ELR (cell line): Measurements from ENCODE around the gene MRNIP.
"Not testable (repeated sequence)": the region's sequence is repeated elsewhere in the genome, so short reads cannot be mapped to it uniquely, and the experiment has no call there.

ENCODE experiments used
- DNase-seq: peaks from one replicate; pipeline ENCODE4 v3.0.0-alpha.2; 2015; ENCODE audit warnings: low read depth

MRNIP gene

GRCh38 chr5:179839328-179840256 is 19.0 kb downstream of the MRNIP start:
- no peak for DNase-seq

DNA sequence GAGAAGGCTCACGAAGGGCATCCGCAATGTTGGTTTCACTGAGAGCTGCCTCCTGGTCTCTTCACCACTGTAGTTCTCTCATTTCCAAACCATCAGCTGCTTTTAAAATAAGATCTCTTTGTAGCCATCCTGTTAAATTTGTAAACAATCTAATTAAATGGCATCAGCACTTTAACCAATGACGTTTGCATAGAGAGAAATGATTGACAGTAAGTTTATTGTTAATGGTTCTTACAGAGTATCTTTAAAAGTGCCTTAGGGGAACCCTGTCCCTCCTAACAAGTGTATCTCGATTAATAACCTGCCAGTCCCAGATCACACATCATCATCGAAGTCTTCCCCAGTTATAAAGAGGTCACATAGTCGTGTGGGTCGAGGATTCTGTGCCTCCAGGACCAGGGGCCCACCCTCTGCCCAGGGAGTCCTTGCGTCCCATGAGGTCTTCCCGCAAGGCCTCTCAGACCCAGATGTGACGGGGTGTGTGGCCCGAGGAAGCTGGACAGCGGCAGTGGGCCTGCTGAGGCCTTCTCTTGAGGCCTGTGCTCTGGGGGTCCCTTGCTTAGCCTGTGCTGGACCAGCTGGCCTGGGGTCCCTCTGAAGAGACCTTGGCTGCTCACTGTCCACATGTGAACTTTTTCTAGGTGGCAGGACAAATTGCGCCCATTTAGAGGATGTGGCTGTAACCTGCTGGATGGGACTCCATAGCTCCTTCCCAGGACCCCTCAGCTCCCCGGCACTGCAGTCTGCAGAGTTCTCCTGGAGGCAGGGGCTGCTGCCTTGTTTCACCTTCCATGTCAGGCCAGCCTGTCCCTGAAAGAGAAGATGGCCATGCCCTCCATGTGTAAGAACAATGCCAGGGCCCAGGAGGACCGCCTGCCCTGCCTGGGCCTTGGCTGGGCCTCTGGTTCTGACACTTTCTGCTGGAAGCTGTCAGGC is 21.3 kb downstream of the MRNIP start:
- DNase-seq: no peak

DNA sequence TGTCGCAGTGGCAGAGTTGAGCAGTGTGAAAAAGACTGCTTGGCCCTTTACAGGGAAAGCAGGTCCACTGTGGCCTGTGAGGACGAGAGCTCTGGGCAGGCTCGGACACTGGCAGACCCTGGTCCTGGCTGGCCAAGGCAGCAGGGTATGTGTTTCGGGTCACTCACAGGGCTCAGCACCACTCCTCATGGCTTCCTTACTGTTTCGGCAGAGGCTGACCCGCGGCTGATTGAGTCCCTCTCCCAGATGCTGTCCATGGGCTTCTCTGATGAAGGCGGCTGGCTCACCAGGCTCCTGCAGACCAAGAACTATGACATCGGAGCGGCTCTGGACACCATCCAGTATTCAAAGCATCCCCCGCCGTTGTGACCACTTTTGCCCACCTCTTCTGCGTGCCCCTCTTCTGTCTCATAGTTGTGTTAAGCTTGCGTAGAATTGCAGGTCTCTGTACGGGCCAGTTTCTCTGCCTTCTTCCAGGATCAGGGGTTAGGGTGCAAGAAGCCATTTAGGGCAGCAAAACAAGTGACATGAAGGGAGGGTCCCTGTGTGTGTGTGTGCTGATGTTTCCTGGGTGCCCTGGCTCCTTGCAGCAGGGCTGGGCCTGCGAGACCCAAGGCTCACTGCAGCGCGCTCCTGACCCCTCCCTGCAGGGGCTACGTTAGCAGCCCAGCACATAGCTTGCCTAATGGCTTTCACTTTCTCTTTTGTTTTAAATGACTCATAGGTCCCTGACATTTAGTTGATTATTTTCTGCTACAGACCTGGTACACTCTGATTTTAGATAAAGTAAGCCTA is 22.2 kb downstream of the MRNIP start:
- peak; percentile 68 for DNase-seq

GRCh38 chr5:179834871-179835270 is 23.7 kb downstream of the MRNIP start:
- DNase-seq: not testable (repeated sequence)

GRCh38 chr5:179834120-179834519 is 24.5 kb downstream of the MRNIP start:
- no peak for DNase-seq

GRCh38 chr5:179833709-179834070 is 24.9 kb downstream of the MRNIP start:
- DNase-seq: no peak

GRCh38 chr5:179833056-179833708 is 25.4 kb downstream of the MRNIP start:
- no peak for DNase-seq

- DNase-seq: no peak
These were observed 26.4 kb downstream of the MRNIP start for GRCh38 chr5:179832039-179832745.

DNA sequence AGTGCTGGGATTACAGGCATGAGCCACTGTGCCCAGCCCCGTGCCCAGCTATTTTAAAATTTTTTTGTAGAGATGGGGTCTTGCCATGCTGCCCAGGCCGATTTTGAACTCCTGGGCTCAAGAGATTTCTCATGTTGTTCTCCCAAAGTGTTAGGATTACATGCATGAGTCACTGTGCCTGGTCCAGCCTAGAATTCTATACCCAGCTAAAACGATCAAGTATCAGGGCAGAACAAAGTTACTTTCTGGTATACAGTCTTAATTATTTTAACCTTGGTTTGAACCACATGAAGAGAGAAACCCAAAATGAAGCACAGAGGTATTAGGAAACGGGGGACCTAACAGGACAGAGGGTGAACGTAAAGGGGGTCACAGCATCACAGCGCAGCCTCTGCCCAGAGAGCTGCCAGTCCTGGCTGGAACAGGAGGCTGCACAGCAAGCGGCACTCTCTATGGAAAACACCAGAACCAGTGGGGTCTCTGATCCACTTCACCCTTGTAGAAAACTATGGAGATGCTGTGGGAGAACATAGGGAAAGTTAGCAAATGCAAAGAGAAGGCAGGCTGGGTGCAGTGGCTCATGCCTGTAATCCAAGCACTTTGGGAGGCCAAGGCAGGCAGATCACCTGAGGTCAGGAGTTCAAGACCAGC is 27.7 kb downstream of the MRNIP start:
- no peak for DNase-seq

- no peak for DNase-seq
These were observed 28.7 kb downstream of the MRNIP start for GRCh38 chr5:179829732-179830435.

DNA sequence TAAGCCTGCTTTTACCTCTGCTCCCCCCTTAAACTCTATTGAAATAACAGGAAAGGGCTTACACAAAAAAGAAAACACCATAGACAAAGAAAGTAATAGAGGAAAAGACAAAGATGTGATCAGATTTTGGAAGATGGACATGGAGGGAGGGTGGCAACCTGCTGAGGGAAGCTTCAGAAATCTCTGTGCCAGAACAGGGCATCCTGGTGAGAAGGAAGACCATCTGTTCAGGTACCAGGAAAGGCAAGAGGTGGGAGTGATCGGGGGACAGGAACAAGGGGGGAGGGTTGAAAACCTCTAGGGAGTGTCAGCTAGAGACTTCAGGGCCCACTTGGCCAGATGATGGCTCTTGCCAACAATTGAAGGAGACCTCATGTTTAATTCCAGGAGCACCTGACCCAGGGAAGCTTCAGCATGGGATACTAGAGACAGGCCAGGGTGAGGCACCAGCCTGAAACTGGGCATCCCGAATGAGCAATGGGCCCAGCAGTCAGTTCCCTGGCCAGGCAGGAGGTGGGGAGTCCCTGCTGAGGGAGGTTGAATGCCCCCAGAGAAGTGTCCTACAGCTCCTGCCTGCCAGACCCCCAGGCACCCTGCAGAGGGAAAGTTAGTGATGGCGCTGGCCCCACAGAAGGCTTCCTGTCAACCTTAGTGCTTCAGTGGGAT is 29.7 kb downstream of the MRNIP start:
- no peak for DNase-seq

DNA sequence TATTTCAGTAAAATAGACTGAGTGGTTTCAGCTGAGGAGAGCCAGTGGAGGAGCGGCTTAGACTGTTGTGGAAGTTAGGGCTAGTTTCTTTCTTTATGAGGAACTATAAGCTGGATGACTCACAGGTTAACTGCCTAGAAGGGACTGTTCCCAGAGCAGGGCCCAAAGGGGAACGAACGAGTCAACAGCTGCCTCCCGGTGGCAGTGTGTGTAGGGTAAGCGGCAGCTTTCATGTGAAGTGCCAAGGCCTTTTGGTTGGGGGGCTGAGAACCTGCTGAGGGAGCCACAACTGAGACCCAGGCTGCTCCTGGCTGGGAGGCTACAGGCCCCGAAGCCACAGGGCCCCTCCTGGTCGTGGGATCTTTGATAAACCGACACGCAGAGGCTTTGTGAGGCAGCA is 30.9 kb downstream of the MRNIP start:
- peak; percentile 82 for DNase-seq

DNA sequence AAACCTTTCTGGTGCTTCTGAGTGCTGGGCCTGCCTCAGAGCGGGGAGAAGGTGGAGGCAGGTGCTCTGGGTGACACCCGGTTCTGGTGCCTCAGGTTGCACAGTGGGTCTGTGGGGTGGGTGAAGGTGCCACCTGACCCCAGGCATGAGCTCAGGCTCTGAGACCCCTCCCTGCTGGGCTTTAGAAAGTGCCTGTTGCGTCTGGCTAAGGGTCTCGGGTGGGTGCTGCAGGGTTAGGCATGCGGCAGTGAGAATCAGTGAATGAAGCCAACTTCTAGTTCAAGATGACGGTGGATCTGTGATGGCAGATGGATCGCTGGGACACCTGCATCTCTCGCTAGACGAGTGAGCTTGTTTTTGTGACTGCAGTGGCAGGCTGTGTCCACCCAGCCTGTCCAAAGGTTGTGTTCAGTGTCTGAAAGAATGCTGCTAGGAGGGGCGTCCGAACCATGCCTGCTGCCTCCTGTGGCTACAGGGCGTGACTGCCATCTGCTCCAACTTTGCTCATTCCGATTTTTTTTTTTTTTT is 32.9 kb downstream of the MRNIP start:
- DNase-seq: no peak

- DNase-seq: no peak
These were observed 33.9 kb downstream of the MRNIP start for GRCh38 chr5:179824745-179825112.

DNA sequence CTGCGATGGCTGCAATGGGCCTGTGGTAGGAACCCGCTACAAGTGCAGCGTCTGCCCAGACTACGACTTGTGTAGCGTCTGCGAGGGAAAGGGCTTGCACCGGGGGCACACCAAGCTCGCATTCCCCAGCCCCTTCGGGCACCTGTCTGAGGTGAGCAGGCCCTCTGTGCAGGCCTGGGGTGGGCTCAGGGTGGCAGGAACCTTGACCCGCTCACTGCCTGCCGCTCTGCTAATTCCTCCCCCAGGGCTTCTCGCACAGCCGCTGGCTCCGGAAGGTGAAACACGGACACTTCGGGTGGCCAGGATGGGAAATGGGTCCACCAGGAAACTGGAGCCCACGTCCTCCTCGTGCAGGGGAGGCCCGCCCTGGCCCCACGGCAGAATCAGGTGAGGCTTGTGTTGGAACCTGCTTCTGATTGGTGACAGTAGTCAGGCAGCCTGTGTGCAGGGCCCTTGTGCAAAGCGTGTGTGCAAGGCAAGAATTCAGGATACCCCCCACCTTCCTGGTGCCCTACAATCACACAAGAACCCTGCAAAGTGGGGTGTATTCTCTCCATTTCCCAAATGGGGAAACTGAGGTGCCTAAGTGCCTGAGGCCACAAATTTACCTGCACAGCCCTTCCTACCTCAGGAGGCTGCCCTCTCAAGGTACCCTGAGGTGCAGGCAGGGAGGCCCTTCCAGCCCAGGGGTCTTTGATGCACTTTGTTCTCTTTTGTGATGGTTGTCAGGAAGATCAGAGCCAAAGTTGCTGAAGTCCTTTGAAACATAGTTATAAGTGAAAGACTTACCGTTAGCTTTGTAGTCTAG is 34.5 kb downstream of the MRNIP start:
- DNase-seq: no peak

- no peak for DNase-seq
These were observed 36.1 kb downstream of the MRNIP start for GRCh38 chr5:179822444-179822990.

- no peak for DNase-seq
These were observed 36.6 kb downstream of the MRNIP start for GRCh38 chr5:179822059-179822432.
